NCI-H1694 treated with DMSO at 0.1 percent for 48 hours (cell line): Measurements from ENCODE around the gene PRDM16.

ENCODE experiments used
- DNase-seq: peaks from one replicate; lab custom pipeline; 2025; lab: John Stamatoyannopoulos, UW

Gene PRDM16

DNA sequence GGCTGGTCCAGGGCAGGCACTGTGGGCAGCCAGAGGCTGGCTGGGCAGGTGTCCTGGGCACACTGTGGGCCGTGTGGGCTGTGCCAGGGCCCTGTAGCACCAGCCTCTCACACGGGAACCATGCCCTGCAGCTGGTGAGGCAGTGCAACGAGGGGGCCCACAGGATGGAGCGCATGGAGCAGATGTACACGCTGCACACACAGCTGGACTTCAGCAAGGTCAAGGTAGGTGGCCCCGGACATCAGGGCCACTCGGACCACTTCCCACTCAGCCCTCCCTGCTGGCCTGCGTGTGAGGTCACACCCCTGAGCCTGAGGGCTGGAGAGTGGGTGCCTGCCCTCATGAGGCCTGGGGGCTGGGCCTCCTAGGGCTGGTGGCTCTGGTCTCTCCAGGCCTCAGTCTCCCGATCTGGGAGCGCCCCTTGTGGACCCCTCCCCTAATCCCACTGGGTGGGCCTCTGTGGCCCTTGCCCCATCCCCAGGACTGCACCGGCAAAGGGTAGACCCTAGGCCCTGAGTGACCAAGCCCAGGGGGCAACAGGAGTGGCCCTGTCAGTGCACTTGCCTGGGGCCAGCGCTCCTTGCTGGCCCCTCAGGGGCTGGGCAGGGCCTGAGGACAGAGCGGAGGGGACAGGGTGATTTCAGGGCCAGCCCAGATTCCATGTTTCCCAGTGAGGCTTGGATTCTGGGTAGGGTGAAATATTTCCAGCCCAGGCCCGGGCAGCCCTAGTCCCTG lies 407.0 kb downstream of the PRDM16 start:
- no peak for DNase-seq

DNA sequence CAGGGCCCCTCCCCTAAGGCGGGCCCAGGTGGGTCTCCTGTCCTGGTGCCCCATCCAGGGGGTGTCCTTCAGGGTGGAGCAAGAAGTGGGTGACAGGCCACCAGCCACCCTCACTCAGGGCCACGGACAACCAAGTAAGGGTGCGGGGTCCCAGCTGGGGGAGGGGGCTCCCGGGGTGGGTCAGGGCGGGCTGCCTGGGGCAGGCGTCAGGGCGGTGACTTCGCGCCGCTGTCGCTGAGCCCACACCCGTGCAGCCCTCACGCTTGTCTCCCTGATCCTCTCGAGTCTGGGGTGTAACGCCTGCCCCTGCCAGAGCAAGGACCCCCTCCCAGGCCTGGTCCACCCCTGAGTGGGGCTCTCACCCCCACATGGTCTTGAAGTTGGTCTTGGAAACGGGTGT lies 407.7 kb downstream of the PRDM16 start:
- no peak for DNase-seq

DNA sequence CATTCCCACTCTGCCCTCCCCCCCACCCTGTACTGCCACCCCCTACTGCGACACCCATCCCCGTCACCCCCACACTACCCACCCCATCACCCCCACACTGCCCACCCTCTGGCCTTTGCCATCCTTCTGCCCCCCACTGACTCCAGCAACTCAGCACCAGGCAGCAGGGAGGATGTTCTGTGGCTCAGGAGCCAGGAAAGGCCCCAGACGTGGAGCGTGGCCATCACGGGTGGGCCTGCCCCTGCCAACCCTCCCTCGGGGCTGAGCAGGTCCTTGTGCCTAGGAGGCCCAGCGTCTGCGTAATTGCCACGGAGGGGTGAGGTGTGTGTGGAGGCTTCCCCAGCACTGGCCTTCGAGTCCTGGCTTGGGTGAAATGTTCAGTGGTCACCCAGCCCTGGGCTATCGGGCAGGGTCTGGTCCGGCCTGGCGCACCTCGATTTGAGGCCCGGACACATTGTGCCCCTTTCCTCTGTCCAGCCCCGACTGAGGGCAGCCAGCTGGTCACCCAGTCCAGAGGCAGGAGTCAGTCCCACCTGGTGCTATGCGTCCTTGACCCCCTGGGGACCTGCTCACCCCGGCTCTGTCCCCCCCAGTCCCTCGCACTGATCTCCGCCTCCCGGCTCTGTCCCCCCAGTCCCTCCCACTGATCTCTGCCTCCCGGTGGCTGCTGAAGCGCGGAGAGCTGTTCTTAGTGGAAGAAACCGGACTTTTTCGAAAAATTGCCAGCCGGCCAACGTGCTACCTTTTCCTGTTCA lies 408.4 kb downstream of the PRDM16 start:
- no peak for DNase-seq

DNA sequence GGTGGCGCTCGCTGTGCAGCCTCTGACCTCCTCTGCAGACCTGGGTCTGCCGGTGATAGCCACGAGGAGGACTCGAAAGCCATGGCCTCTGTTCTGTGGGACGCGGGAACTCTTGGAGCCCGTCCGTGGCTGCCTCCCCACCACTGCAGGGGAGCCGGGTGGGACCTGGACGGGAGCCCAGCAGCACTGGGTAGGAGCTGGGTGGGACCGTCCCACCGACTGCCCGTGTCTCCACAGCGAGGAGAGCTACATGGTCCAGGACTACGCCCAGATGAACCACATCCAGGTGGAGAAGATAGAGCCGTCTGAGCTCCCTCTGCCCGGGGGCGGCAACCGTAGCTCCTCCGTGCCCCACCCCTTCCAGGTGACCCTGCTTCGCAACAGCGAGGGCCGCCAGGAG lies 409.2 kb downstream of the PRDM16 start:
- DNase-seq, result no peak

DNA sequence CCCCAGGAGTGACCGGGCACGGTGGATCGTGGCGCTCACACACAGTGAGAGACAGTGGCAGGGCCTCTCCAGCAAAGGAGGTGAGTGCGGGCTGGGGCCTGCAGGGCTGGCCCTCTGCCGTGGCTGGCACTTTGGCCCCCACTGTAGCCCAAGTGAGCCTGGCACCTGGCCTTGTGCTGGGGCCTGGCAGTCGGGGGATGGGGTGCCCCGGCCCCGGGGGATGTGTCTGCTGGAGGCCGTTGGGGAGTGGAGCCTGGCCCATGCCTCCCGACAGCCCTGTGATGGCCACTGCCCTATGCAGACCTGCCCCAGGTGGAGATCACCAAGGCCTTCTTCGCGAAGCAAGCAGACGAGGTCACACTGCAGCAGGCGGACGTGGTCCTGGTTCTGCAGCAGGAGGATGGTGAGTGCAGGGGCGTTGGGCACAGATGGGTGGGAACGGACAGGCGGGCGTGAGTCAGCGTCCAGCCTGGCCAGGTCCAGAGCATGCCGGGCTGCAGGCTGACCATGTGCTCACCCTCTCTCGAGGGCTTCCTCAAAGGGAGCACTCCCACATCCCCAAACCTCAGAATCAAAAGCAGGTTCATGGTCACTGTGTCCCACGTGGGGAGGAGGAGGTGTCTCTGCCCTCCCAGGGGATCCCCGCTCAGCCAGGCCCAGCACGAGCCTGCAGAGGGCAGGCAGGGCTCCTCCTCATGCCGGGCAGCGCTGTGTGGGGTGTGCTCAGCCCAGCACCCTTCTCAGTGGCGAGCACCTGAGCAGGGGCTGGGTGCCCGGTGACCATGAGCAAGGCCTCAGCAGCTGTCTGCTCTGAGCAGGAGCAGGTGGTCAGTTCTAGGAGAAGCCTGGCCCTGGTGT lies 410.7 kb downstream of the PRDM16 start:
- DNase-seq, result no peak

DNA sequence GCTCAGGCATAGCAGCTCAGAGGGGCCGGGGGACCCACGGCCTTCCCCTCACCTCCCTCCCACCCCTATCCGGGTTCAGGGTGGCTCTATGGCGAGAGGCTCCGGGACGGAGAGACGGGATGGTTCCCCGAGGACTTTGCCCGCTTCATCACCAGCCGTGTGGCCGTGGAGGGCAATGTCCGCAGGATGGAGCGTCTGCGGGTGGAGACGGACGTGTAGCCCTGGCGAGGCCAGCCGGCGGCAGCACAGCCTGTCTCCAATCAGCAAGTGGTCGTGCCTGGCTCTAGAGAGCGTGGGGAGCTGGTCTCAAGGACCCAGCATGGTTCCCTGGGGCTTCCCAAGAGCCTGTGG lies 411.3 kb downstream of the PRDM16 start:
- DNase-seq, result no peak

DNA sequence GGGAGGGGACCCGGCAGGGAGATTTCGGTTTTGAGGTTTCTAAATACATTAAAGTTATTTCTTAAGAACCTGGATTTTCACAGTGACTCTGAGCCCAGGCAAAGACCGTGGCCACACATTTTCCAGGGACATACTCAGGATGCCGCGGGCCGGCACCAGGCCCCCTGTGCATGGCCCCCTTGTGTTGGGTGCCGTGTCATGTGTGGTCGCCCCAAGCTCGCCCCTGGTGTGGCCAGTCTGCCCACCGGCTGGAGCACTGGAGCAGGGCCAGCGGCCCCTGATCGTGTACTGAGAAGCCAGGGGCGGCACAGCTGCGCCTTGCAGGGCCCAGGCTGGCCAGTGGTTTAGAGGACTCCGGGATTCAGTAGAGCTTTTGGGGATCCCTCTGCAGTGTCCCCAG lies 412.0 kb downstream of the PRDM16 start:
- DNase-seq, result no peak

DNA sequence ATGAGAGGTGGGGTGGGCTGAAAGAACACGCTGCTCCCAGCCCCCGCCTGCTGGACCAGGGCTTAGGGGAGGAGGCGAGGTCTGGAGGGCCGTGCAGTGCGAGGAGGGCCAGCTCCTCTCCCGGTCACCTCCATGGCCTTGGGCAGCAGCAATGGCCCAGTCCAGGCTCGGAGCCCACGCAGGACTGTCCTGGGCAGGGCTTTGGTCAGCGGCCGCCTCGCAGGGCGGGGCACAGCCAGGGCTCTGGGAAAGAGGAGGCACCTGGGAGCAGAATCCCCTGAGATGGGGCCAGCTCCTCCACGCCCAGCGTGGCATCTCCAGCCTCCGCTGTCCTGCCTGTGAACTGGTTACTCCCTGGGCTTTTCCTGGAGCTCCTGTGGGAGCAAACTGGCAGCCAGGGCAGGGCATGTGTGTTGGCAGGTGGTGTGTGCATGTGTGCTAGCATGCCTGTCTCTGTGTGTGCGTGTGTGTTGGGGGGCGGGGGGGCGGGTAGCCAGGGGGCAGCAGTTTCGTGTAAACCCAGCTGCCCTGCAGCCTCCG lies 412.9 kb downstream of the PRDM16 start:
- no peak for DNase-seq

DNA sequence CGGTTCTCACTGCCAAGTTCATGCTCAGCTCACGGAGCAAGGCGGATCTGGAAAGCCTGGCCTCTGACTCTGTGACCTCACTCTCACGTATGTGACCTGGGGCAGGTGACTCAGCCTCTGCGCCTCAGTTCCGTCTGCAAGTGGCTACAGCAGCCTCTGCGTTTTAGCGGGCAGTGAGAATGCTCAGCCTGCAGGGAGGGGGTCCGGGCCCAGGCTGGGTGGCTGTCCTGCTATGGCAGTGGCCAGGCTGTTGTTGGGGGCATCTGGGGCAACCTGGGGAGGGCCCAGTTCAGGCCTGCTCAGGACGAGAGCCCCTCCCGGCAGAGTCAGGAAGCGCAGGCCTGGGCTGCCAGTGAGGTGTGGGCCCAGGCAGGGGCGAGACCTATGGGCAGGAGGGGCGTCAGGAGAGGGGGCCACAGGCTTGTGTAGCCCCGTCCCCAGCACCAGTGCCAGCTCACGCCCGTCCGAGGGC lies 413.4 kb downstream of the PRDM16 start:
- no peak for DNase-seq

DNA sequence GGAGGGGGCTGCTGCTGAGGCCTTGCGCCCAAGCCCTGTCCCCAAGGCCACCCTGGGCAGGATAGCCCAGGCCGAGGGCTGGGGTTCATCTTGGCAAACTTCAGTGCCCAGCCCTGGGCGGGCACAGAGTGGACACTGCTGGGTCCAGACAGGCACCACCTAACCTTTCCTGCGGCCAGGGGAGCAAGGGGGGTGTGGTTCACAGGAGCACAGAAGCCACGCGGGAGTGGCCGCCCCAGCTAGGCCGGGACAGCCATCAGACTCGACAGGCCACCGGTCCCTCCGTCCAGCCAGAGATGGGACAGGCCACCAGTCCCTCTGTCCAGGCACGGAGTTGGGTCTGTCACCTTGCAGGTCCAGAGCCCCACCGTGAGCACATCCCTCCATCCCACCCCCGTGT lies 414.4 kb downstream of the PRDM16 start:
- DNase-seq, result no peak

DNA sequence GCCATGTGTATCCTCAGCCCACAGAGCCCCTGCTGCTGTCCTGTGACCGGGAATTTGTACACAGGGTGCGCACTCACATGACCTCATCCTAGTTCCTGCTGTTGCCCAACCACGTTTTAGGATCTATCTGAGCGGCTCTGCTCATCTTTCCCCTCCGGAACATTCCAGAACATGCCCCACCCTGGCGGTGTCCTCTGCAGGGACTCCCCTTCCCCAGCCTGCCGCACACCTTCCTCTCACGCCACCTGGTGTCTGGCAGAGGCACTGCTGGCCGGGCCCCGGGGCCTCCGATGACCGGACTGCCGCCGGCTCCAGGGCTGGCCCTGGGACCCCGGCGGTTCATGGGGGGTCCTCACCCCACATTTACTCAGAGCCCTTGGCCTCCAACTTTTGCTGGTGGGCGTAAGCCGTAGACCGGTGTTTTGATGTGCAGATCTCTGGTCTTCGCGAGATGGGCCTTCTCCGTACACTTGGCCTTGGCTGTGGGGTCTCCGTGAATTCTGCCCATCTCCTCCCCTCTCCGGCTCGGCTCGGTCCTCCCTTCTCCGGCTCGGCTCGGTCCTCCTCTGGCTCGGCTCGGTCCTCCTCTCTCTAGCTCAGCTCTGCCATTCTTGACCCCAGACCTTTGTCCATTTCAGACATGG lies 414.9 kb downstream of the PRDM16 start:
- DNase-seq, result no peak

DNA sequence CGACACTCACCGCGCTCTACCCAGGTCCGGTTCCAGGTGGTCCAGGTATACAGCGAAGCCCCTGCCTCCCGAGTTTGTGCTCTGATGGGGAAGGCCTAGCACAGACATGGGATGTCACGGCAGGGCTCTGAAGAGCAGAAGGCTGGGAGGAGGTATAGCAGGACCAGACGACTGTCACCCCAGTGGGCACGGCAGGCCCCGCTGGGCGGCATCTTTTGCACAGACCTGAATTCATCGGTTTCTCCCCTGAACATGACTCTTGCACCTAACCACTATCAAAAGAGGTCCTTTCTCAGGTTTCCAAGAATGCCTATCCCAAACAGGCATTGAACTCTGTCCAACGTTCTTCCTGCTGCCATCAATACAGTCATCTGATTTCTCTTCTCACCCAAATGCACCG lies 416.0 kb downstream of the PRDM16 start:
- no peak for DNase-seq
